Sigmoid colon (tissue), 4 donors: ENCODE results near the gene RPS16.

Experiments used
- EP300 ChIP-seq, 4 donors: sonication (generic); formaldehyde crosslinking; IDR thresholded peaks; one replicate each; pipeline ENCODE4 v1.6.1; 2017; ENCODE audit warnings: antibody characterized with exemption in 4 of 4
- POLR2A ChIP-seq, 2 donors: fragments of 450-650 bp; IDR thresholded peaks; one replicate each; pipeline ENCODE4 v1.6.1; 2016; ENCODE audit warnings: antibody characterized with exemption in 2 of 2, mild to moderate bottlenecking in 2 of 2, moderate library complexity in 2 of 2
- POLR2AphosphoS5 ChIP-seq, 4 donors: sonication (generic); formaldehyde crosslinking; IDR thresholded peaks; one replicate each; pipeline ENCODE4 v1.6.1; 2017; ENCODE audit warnings: antibody characterized with exemption in 4 of 4
- TF ChIP-seq, protein P1 (sequence below), 4 experiments: fragments of 450-650 bp in 3 of 4; fragments of 200-600 bp in 1 of 4; IDR thresholded peaks; one replicate each; pipeline ENCODE4 v1.5.1; 2016 to 2019; ENCODE audit warnings: antibody characterized with exemption in 4 of 4, mild to moderate bottlenecking in 3 of 4, moderate library complexity in 2 of 4

DNA sequence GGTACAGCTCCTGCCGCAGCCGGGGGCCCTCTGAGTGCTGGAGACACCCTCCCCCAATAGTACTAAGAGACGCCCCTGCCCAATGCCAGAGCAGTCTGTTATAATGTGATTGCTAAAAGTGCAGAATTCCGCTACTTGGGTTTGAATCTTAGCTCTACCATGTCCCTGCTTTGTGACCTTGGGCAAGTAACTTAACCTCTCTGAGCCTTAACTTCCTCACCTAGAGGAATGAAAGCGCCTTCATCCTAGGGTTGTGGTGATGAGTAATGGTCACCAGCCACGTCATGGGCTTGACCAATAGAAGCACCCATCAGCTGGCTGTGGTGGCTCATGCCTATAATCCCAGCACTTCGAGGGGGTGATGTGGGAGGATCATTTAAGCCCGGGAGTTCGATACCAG is 16.7 kb downstream of the RPS16 start:
- TF ChIP-seq, protein P1, sequence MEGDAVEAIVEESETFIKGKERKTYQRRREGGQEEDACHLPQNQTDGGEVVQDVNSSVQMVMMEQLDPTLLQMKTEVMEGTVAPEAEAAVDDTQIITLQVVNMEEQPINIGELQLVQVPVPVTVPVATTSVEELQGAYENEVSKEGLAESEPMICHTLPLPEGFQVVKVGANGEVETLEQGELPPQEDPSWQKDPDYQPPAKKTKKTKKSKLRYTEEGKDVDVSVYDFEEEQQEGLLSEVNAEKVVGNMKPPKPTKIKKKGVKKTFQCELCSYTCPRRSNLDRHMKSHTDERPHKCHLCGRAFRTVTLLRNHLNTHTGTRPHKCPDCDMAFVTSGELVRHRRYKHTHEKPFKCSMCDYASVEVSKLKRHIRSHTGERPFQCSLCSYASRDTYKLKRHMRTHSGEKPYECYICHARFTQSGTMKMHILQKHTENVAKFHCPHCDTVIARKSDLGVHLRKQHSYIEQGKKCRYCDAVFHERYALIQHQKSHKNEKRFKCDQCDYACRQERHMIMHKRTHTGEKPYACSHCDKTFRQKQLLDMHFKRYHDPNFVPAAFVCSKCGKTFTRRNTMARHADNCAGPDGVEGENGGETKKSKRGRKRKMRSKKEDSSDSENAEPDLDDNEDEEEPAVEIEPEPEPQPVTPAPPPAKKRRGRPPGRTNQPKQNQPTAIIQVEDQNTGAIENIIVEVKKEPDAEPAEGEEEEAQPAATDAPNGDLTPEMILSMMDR (IDR thresholded peaks at IDR 0.05): no peak
- no peak for TF ChIP-seq POLR2A (IDR thresholded peaks at IDR 0.05)
- TF ChIP-seq POLR2AphosphoS5 (IDR thresholded peaks at IDR 0.05): no peak
- TF ChIP-seq EP300 (IDR thresholded peaks at IDR 0.05): no peak
